Measurements from ENCODE around the gene RCAN2.
A peak's percentile ranks its signal among the peaks of the same experiment; 100 is the strongest.

RCAN2 gene

GRCh38 chr6:46211917-46212316, 279.3 kb downstream of the RCAN2 start:
- DNase-seq (ENCODE audit: low spot score), result no peak

GRCh38 chr6:46210294-46210693, 281.0 kb downstream of the RCAN2 start:
- no peak for DNase-seq (ENCODE audit: low spot score)

- DNase-seq (ENCODE audit: low spot score), result no peak
These were observed 282.9 kb downstream of the RCAN2 start for GRCh38 chr6:46208303-46208702.

- DNase-seq (ENCODE audit: low spot score), result no peak
These were observed 284.1 kb downstream of the RCAN2 start for GRCh38 chr6:46207174-46207573.

GRCh38 chr6:46204880-46205650, 286.2 kb downstream of the RCAN2 start:
- DNase-seq (ENCODE audit: low spot score), result no peak

- no peak for DNase-seq (ENCODE audit: low spot score)
These were observed 287.7 kb downstream of the RCAN2 start for GRCh38 chr6:46203391-46204177.

GRCh38 chr6:46201702-46202101, 289.5 kb downstream of the RCAN2 start:
- DNase-seq (ENCODE audit: low spot score), result no peak

- DNase-seq (ENCODE audit: low spot score), result no peak
These were observed 291.9 kb downstream of the RCAN2 start for GRCh38 chr6:46199387-46199786.

GRCh38 chr6:46191961-46192360, 299.3 kb downstream of the RCAN2 start:
- DNase-seq (ENCODE audit: low spot score), result peak; percentile 5

- DNase-seq (ENCODE audit: low spot score), result no peak
These were observed 300.4 kb downstream of the RCAN2 start for GRCh38 chr6:46190889-46191288.

GRCh38 chr6:46189726-46190125, 301.5 kb downstream of the RCAN2 start:
- DNase-seq (ENCODE audit: low spot score), result no peak

- DNase-seq (ENCODE audit: low spot score), result no peak
These were observed 304.7 kb downstream of the RCAN2 start for GRCh38 chr6:46186583-46186982.

- DNase-seq (ENCODE audit: low spot score), result no peak
These were observed 307.1 kb downstream of the RCAN2 start for GRCh38 chr6:46184114-46184513.

GRCh38 chr6:46175976-46176375, 315.3 kb downstream of the RCAN2 start:
- DNase-seq (ENCODE audit: low spot score), result no peak

GRCh38 chr6:46175446-46175845, 315.8 kb downstream of the RCAN2 start:
- DNase-seq (ENCODE audit: low spot score), result no peak

- DNase-seq (ENCODE audit: low spot score), result no peak
These were observed 316.3 kb downstream of the RCAN2 start for GRCh38 chr6:46174904-46175303.

GRCh38 chr6:46172176-46172575, 319.1 kb downstream of the RCAN2 start:
- no peak for DNase-seq (ENCODE audit: low spot score)
